T-helper 2 cell treated with Interferon-gamma antibody and Interleukin-4, amounts not matched to agents 100 ng/mL and 5 ng/mL, for 36 hours (primary cell): ENCODE data around the gene ADCY5. TPM values are rescaled to one million over a fixed set of nuclear protein-coding genes. Genes with fewer than 3 reads are reported as not detected.

Experiments used
- intact Hi-C: fragments of 100-400 bp; cut with micrococcal nuclease; formaldehyde crosslinking; loops from one replicate; pipeline ENCODE4 v1.15.1; 2023
- total RNA-seq: library from RNA; stranded (reverse); gene quantifications from 2 replicates; pipeline ENCODE4 v1.2.3, GENCODE V29; 2022

Gene ADCY5
- total RNA-seq, 1 donor from 2014 or later: not detected

DNA sequence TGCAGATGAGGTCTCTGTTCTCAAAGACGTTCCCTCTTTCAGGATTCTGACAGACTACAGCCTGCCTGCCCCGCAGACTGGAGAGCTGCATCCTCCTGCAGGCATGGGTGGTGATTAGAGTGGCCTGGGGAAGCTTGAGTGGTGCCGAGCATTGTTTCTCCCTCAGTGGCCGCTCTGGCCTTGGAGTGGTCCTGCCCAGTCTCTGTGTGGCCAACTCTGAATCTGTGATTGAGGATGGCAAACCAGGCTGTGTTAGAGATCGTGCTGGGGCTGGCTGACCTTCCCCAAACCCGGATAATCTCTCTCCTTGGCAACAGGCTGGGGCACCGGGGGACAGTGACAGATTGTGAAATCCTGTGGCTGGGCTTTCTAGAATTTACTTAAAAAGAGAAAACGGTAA is 11.0 kb upstream of the ADCY5 start:
- intact Hi-C loops: no loop called here

DNA sequence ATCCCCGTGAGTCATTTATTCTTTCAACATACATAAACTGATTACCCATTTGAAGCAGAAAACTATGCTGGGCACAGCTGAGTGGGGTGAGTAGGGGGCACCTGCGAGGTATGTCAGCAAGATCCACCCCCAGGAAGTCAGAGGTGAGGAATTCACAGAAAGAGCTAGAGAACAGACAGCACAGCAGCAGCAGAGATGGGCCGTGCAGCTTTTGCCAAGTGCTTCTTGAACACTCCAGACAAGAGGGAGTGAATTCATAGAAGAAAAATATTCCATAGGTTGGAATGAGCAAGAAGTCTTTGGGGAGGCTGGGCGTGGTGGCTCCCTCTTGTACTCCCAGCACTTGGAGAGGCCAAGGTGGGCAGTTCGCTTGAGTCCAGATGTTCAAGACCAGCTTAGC is 9.4 kb upstream of the ADCY5 start:
- intact Hi-C loops: no loop called here

DNA sequence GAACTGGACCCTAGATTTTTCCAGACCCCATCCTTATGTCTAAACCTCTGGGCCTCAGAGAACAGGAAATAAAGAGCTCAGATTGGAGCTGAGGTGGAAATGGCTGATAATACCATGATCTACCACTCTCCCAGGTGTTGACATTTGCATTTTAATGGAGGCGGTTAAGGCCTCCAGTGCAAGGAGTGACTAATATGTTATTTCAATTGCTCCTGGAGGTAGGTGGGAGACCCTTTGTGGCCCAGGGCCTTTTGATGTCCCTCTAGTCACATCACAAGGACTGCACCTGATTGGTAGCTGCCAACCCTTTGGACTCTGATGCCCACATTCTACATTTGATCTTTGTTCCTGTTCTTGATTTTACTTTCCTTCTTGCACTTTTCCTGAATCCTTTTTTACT is 9.0 kb upstream of the ADCY5 start:
- intact Hi-C loops: no loop called here

DNA sequence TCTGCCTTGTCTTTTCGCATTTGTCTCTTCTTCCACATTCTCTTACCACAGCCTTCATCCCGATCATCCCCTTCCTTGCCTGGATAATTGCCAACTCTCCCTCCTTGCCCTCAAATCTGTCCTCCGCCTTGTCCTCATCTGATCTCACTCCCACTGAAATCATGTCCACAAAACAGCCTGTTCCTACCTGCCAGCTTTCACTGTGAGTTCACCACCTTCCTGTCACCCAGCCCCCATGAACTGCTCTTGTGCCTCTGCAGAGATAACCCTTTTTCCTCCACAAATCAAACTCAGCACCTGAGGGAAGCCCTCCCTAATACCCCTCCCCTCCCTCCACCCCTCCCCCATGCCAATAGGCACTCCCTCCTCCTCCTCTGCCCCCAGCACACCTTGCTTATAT is 4.8 kb upstream of the ADCY5 start:
- intact Hi-C loops: no loop called here

DNA sequence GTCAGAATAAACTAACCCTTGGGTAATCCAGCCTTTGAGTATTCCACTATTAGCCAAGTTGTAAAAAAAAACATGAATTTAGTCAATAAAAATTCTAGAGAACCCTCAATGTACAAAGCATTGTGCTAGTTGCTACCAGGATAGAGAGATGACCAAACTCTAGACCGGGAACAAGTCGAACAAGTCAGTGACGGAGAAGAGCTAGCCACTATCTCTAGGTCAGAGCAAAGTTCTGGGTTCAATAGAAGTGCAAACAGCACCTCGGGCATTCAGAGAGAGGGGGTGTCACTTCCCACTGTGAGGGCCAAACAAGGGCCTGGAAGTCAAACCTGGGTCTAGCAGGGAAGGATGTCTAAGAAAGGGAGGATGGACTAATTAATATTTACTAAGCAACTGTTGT is 2.3 kb upstream of the ADCY5 start:
- intact Hi-C loops: no loop called here

DNA sequence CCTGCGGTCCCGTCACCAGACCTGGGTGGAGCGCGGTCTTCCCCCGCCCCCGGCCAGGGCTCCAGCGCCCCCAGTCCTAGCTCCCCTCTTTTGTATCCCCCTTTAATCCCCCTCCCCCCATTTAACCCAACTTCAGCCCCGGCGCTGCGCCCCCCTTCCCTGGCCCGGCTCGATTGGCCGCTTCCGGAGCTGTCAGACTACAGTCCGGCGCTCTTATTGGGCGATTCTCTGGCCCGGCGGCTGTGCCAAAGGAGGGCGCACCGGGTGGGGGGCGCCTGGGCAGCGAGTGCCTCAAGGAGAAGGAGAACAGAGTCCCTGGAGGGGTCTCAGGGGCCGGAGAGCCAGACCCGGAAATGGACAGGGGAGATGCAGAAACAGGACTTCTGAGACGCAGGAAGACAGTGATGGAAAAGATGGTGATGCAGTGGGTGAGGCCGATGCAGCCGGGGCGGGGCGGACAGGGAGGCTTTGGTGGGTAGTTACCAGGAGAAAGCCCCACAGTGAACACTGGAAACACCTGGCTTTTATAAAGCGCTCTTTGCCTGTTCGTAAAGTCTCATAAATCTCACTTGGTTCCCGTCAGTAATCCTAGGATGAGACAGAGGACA is 1.2 kb upstream of the ADCY5 start:
- intact Hi-C loops: loop anchor here (5.0 kb wide), 2 partner anchors 37 to 102 kb away; no protein-coding TSS in a partner anchor

DNA sequence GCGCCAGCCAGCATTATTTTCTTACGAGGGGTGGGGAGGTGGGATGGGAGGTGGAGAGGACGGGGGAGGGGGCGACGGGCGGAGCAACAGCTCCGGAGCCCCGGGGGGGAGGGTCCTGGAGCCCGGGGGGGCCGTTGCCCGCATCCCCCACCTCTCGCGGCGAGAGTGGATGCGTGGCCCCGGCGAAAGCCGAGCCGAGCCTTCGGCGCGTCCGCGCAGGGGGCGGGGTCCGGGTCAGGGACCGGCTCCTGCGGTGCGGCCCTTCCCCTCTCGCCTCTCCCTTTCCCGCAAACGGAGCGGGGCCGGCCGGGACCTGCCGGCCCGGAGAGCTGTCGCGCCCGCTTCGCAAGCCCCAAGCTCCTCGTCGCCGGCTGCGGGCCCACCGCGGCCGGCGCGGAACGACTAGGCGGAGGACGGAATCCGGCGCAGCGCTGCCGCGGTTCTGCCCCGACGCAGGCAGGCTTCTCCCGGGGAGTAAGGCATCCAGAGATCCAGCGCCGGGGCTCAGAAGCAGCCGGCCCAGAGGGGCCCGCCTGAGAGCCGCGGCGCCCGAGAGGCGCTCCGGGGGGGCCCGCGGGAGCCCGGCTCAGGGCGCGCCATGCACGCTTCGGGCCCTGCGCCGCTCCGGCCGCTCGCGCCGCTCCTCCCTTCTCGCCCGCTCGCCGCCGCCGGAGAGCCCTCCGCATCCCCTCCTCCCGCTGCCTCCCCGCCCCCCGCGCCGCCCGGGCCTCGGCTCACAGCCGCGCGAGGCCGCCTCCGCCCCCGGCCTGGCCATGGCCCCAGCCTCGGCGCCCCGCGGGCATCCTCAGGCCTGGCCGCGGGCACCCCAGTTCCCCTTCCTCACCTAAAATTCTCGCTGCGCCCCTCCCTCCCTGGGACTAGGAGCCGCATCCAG is 459 bp upstream of the ADCY5 start:
- intact Hi-C loops: loop anchor here (5.0 kb wide), 2 partner anchors 38 to 103 kb away; no protein-coding TSS in a partner anchor

DNA sequence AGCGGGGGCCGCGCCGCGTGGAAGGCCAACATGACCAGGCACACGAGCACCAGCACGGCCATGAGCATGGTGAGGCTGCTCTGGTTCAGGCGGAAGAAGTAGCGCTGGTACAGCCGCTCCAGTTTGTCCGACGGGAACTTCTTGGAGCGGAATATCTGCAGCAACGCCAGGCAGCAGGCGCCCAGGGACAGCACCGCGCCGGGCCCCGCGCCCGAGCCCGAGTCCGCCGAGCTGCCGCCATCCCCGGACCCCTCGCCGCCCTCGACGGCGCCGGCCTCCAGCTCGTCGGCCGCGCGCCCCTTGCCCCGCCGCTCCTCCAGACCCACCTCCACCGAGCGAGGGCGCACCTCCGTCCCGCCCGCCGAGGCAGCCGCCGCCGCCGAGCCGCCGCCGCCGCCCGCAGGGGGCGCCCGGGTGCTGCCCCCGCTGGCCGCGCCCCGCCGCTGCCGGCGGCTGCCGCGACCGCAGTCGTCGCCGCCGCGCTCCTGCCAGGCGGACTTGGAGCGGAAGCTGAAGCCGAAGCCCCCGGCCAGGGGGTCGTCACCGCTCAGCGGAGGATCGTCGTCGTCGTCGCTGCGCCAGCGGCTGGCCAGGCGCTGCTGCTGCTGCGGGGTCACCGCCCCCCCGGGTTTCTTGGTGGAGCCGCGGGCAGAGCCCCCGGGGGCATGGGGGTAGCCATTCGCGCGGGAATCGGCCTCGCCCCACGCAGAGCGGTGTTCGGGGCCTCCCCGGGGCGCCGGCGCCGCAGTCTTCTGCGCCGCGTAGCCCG is 957 bp downstream of the ADCY5 start:
- intact Hi-C loops: loop anchor here (5.0 kb wide), 2 partner anchors 39 to 104 kb away; no protein-coding TSS in a partner anchor

DNA sequence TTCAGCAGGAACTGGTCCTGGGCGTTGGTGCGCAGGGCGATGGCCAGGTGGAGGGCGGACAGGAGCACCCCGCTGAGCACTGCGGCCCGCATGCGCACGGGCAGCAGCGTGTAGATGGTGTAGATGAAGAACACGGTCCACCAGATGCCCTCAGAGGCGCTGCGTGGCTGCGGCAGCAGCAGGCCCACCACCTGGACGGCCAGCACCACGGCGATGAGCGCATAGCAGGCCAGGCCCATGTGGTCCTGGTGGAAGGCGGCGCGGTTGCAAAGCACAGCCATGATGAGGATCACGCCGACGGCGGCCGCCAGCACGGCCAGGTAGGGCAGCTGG is 1.5 kb downstream of the ADCY5 start:
- intact Hi-C loops: loop anchor here (5.0 kb wide), 2 partner anchors 40 to 105 kb away; no protein-coding TSS in a partner anchor

DNA sequence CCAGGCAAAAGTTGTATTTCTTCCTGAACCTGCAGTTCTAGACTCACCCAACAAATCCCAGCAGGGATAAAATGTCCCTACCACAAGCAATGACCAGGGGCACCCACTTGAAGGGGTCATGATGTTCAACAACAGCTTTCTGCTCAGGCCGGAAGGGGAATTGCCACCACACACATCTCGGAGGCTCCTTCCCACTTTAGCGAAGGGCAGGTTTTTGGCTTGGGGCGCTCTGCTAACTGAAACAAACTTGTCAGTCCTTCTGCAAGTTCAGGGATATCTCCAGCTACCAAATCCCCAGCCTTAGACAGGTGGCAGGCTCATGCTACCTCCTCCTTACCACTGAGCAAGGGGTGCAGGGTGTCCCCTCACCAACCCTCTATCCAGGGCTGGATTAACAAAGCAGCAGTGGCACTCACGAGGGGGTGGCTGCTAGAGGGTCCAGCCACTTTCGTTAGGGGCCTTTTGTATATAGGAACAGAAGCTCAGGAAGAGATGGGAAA is 2.2 kb downstream of the ADCY5 start:
- intact Hi-C loops: loop anchor here (5.0 kb wide), 2 partner anchors 41 to 106 kb away; no protein-coding TSS in a partner anchor

DNA sequence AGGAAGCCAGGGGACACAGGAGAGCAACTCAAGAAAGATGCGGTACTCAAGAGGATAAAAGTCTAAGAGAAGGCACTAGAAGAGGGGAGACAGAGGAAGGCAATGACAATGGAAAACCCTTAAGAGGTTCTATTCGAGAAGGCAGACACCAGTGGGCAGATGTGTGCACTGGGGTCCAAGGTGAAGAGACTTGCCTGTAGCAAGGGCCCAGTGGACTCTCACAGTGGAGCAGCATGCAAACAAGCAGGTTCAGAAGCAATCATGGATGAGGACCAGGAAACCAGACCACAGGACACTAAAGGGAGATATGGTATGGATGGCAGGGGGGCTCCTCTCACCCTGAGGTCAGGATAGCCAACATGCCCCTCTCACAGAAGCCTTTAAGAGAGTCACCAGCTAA is 2.7 kb downstream of the ADCY5 start:
- intact Hi-C loops: loop anchor here (5.0 kb wide), 2 partner anchors 41 to 106 kb away; no protein-coding TSS in a partner anchor

DNA sequence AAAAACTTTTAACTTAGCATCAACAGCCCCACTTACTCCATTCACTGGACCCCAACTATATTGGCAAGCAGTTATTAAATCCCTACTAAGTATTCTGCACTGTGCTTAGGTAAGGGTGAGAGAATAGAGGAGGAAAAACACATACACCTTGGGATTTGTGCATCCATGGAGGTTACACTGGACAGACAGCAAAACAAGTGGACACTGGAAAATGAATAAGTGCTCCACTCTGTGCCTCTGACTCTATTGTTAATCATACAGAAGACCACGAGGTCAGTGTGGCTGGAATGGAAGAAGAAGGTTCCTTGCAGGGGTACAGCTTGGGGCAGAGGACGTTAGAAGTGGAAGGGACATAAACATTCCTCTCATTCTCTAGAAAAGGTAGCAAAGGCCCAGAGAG is 3.2 kb downstream of the ADCY5 start:
- intact Hi-C loops: loop anchor here (5.0 kb wide), 2 partner anchors 42 to 107 kb away; no protein-coding TSS in a partner anchor

DNA sequence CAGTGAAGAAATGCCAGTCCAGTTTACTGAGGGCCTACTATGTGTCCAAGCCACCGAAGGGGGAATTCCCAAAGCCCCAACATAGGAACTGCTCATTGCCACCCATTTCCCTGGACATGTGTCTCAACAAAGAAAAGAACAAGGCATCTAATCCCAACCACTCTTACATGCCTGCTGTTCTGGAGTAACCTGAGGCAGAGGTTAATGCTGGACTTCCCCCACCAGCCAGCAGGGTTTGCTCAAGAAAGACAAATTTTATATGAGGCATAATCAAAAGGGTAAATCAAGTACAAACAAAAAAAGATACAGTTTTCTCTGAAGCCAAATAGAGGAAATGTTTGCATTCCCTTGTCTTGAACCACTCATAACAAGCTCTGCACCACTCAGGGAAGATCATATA is 4.1 kb downstream of the ADCY5 start:
- intact Hi-C loops: loop anchor here (5.0 kb wide), 2 partner anchors 43 to 108 kb away; no protein-coding TSS in a partner anchor

DNA sequence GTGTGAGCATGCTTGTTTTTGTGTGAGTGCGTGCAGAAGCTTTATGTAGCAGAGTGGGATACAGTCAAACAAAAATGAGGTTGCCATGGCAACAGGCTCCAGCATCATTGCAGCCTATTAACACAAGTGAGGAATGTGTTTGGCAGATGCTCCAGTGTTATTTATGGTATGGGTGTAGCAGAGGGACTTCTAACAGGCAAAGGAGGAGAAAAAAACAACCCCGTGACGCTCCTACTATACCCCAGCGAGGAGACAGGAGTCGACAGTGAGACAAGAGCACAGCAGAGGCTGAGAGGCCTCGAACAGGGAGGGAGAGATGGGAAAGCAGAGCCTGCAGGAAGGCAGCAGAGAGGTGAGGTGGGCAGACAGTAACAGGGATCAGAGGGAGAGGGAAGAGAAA is 4.9 kb downstream of the ADCY5 start:
- intact Hi-C loops: no loop called here

DNA sequence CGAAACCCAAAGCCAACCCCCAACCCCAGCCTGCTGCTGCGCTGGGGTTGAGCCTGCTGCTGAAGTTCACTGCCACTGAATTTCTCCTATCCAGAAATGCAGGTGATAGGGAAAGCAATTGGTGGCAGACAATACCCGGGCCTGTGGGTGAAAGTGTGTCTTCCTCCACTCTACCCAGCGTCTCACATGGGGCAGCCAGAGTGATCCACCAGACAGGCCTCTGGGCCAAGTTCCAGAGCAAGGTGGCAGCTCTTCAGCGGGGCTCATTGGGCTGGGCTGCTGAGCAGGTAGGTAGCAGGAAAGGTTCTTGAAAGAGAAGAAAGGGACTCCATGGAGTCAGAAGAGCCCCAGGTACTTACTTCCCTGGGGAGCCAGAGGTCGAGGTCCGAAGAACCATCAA is 6.0 kb downstream of the ADCY5 start:
- intact Hi-C loops: no loop called here

DNA sequence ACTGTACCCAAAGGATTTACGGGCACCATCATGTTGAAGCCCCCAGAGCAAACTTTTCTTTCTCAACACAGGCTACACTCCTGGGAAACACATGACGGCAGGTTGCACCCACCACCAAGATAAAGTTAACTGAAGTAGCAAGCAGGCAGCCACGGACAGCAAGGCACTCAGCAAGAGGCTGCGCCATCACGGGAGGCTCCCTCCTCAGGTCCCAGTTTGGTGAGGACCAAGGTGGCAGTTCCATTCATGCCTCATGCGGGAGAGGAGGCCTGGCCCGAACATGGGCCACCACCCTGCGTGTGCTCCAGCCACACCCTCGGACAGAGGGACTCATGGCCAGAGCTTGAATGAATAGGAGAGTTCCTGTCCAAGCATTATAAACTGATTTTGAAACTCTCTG is 6.8 kb downstream of the ADCY5 start:
- intact Hi-C loops: no loop called here

DNA sequence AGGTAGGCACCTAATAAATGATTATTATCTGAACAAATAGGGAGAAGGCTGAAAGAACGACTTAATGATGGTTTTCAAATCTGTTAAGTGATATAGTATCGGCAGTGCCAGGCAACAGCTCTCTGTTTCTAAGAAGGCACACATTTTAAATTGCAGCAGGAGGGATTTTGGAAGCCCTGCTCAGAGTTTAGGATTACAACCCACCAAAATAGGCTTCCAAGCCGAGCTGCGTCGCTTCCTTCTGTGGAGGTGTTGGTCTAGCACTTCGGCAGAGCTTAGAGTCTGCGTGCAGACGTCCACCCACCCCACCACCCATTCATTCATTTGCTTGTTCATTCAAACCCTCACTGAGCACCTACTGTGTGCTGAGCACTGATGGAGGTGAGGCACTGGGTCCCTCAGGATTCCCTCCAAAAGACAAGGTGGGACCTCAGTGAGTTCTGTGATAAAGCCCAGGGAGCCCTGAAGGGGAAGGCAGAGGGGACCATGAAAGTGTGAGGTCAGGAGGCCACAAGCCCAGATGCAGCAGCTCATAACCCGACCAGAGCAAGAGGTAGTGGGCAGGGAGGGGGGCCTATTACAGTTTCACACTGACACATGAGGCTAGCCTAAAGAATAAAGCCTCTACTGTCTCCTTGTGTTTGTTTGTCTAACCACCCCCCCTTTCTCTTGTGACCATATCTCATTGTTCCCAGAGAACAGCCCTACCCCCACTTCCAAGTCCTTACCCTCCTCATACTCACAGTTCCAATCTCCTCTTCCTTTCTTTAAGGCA is 8.9 kb downstream of the ADCY5 start:
- intact Hi-C loops: no loop called here

DNA sequence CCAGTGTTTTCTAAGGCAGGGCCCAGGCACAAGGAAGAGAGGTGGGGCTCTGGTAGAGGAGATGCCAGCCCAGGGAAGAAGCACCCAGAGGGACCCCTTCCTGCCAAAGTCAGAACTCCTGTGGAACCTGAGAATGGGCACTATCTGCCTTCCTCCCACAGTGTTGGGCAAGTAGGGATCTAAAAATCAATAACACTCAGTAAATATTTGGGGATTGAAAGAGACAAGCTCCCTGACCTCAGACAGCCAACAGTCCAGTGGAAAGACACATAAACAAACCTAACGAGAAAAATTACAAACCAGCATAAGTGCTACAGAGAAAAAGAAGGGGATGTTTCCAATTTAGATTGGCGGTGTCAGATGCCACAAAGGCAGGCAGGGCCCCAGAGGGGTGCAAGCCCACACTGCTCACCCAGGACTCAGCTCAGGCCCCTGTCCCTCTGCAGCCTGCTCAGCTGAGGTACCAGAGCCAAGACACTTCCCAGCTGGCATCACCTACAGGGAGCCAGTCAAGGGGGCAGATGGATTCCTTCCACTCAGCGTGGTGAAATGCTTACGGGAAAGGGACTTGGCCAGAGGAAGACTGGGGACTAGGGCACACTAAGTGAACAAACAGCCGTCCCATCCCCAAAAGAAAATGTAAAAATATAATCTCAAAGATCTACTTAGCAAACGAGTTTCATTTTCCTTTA is 15.9 kb downstream of the ADCY5 start:
- intact Hi-C loops: no loop called here

DNA sequence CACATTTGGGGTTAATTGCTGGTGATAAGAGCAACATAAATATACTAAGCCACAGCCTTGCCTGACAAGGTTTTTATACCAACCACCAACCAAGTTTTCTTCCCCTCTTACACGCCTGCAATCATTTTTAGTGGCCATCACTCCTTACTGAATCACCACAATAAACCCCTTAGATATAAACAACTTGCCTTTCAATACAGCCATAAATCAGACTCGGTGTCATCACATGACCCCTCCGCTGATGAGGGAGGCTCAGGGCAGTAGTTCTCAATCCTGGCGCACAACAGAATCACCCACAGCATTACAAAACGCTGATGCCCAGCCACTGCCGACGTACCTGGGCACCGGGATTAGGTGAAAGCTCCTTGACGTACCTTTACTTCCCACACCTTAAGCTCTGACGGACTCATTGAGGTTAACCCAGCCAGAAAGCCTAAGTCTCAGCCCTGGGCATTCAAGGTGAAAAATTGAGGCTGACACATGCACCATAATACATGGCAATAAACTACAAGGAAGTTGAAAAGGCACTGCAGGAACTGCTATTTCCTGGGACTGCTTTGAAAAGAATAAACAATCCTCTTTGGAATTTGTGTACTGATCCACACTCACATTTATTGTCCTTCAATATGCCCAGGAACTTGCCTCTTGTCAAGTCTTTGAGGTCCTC is 17.1 kb downstream of the ADCY5 start:
- intact Hi-C loops: no loop called here
